ENCODE measurements around the gene KRTAP5-9. TPM values are rescaled to one million over a fixed set of nuclear protein-coding genes. Genes with fewer than 3 reads are reported as not detected.
"Not testable (repeated sequence)": the region's sequence is repeated elsewhere in the genome, so short reads cannot be mapped to it uniquely, and the experiment has no call there.

Gene KRTAP5-9
- total RNA-seq, 1 donor from 2014 or later = not detected

- H3K4me3 Mint-ChIP-seq (ENCODE audit: unreplicated experiment) = no peak overlapping the region
Observed at GRCh38 chr11:71535825-71536224, 12.4 kb upstream of the KRTAP5-9 start.

GRCh38 chr11:71537537-71537936, 10.7 kb upstream of the KRTAP5-9 start:
- no peak overlapping the region for H3K27ac Mint-ChIP-seq (ENCODE audit: unreplicated experiment)
- no peaks in the 10 kb centered on the region for H3K9me3 Mint-ChIP-seq (ENCODE audit: unreplicated experiment)
- peak; percentile 70 for DNase-seq (ENCODE audit: extremely low spot score, unreplicated experiment)
- peaks cover 4% of the 10 kb centered on the region for H3K27me3 Mint-ChIP-seq (ENCODE audit: unreplicated experiment)
- no peak overlapping the region for H3K4me3 Mint-ChIP-seq (ENCODE audit: unreplicated experiment)
- H3K36me3 Mint-ChIP-seq (ENCODE audit: unreplicated experiment) = no peaks in the 10 kb centered on the region
- H3K4me1 Mint-ChIP-seq (ENCODE audit: unreplicated experiment) = no peaks in the 10 kb centered on the region
- no peak for TF ChIP-seq CTCF (IDR thresholded peaks at IDR 0.05)

More at GRCh38 chr11:71535825-71536224, 12.4 kb upstream of the KRTAP5-9 start:
- no peak overlapping the region for H3K27ac Mint-ChIP-seq (ENCODE audit: unreplicated experiment)
- no peak for TF ChIP-seq CTCF (IDR thresholded peaks at IDR 0.05)
- H3K27me3 Mint-ChIP-seq (ENCODE audit: unreplicated experiment) = no peaks in the 10 kb centered on the region
- H3K9me3 Mint-ChIP-seq (ENCODE audit: unreplicated experiment) = no peaks in the 10 kb centered on the region
- DNase-seq (ENCODE audit: extremely low spot score, unreplicated experiment) = no peak
- H3K4me1 Mint-ChIP-seq (ENCODE audit: unreplicated experiment) = no peaks in the 10 kb centered on the region
- no peaks in the 10 kb centered on the region for H3K36me3 Mint-ChIP-seq (ENCODE audit: unreplicated experiment)

GRCh38 chr11:71537977-71538665, 10.1 kb upstream of the KRTAP5-9 start, which contains the start of gene KRTAP5-8:
KRTAP5-8 (plus strand) TSS chr11:71538025; CDS start chr11:71538056, 31 bp downstream.
- H3K27me3 Mint-ChIP-seq (ENCODE audit: unreplicated experiment); H3K9me3 Mint-ChIP-seq (ENCODE audit: unreplicated experiment); H3K4me3 Mint-ChIP-seq (ENCODE audit: unreplicated experiment); H3K4me1 Mint-ChIP-seq (ENCODE audit: unreplicated experiment); H3K27ac Mint-ChIP-seq (ENCODE audit: unreplicated experiment); H3K36me3 Mint-ChIP-seq (ENCODE audit: unreplicated experiment): not testable (repeated sequence)
- DNase-seq (ENCODE audit: extremely low spot score, unreplicated experiment) = peak; percentile 70

GRCh38 chr11:71538666-71538990, 9.6 kb upstream of the KRTAP5-9 start:
- no peaks in the 10 kb centered on the region for H3K4me1 Mint-ChIP-seq (ENCODE audit: unreplicated experiment)
- no peaks in the 10 kb centered on the region for H3K9me3 Mint-ChIP-seq (ENCODE audit: unreplicated experiment)
- peaks cover 4% of the 10 kb centered on the region for H3K27me3 Mint-ChIP-seq (ENCODE audit: unreplicated experiment)
- TF ChIP-seq CTCF (IDR thresholded peaks at IDR 0.05) = no peak
- no peak overlapping the region for H3K4me3 Mint-ChIP-seq (ENCODE audit: unreplicated experiment)
- DNase-seq (ENCODE audit: extremely low spot score, unreplicated experiment) = no peak
- no peak overlapping the region for H3K27ac Mint-ChIP-seq (ENCODE audit: unreplicated experiment)
- H3K36me3 Mint-ChIP-seq (ENCODE audit: unreplicated experiment) = no peaks in the 10 kb centered on the region

GRCh38 chr11:71539017-71539416, 9.2 kb upstream of the KRTAP5-9 start:
- no peaks in the 10 kb centered on the region for H3K36me3 Mint-ChIP-seq (ENCODE audit: unreplicated experiment)
- H3K9me3 Mint-ChIP-seq (ENCODE audit: unreplicated experiment) = no peaks in the 10 kb centered on the region
- no peak overlapping the region for H3K4me3 Mint-ChIP-seq (ENCODE audit: unreplicated experiment)
- no peak overlapping the region for H3K27ac Mint-ChIP-seq (ENCODE audit: unreplicated experiment)
- DNase-seq (ENCODE audit: extremely low spot score, unreplicated experiment) = peak; percentile 51
- H3K4me1 Mint-ChIP-seq (ENCODE audit: unreplicated experiment) = no peaks in the 10 kb centered on the region
- H3K27me3 Mint-ChIP-seq (ENCODE audit: unreplicated experiment) = peaks cover 4% of the 10 kb centered on the region
- TF ChIP-seq CTCF (IDR thresholded peaks at IDR 0.05) = no peak

GRCh38 chr11:71539971-71540370, 8.2 kb upstream of the KRTAP5-9 start:
- not testable (repeated sequence) for H3K4me3 Mint-ChIP-seq (ENCODE audit: unreplicated experiment); H3K27ac Mint-ChIP-seq (ENCODE audit: unreplicated experiment); H3K27me3 Mint-ChIP-seq (ENCODE audit: unreplicated experiment); H3K36me3 Mint-ChIP-seq (ENCODE audit: unreplicated experiment); H3K9me3 Mint-ChIP-seq (ENCODE audit: unreplicated experiment); DNase-seq (ENCODE audit: extremely low spot score, unreplicated experiment); H3K4me1 Mint-ChIP-seq (ENCODE audit: unreplicated experiment)

GRCh38 chr11:71540521-71541304, 7.5 kb upstream of the KRTAP5-9 start:
- not testable (repeated sequence) for H3K4me3 Mint-ChIP-seq (ENCODE audit: unreplicated experiment); H3K27ac Mint-ChIP-seq (ENCODE audit: unreplicated experiment); H3K36me3 Mint-ChIP-seq (ENCODE audit: unreplicated experiment); H3K4me1 Mint-ChIP-seq (ENCODE audit: unreplicated experiment); DNase-seq (ENCODE audit: extremely low spot score, unreplicated experiment); H3K9me3 Mint-ChIP-seq (ENCODE audit: unreplicated experiment); H3K27me3 Mint-ChIP-seq (ENCODE audit: unreplicated experiment)
